ENCODE measurements around the gene C6orf141. TPM values are rescaled to one million over a fixed set of nuclear protein-coding genes. Genes with fewer than 3 reads are reported as not detected.

C6orf141 gene
- total RNA-seq, 2 experiments from 2014 or later: 0.47 to 0.83 TPM

DNA sequence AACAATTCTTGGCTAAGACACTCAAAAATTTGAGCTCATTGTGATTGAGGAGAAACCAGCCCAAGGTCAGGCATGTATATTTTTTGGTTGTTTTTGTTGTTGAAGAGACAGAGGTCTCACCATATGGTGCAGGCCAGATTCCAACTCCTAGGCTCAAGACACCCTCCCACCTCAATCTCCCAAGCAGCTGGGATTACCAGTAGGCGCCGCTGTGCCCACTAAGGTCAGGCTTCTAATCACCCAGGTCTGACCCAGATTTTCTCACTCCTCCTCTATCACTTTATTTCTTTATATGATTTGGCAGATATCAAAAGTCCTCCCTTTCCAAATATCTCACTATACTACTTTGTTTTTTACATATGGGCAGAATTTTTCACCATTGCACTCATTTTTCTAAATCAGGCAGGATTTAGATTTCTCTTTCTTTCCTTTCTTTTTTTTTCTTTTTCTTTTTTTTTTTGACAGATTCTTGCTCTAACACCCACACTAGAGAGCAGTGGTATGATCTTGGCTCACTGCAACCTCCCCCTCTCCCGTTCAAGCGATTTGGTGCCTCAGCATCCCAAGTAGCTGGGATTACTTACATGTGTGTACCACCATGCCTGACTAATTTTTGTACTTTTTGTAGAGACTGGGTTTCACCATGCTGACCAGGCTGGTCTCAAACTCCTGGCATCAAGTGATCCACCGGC lies 1.7 kb upstream of the C6orf141 start:
- POLR2A ChIA-PET: no interaction called here
- CTCF ChIA-PET: interaction anchor here (1.2 kb wide), 1 partner anchor 80 kb away, joined by 3 read pairs; no protein-coding TSS in a partner anchor
- DNase-seq: no peak
- no peaks in the 10 kb centered on the region for H3K9me3 Mint-ChIP-seq
- no peak overlapping the region for H3K4me3 Mint-ChIP-seq
- no peak overlapping the region for H3K27ac Mint-ChIP-seq
- H3K4me1 Mint-ChIP-seq: peaks cover 21% of the 10 kb centered on the region
- H3K27me3 Mint-ChIP-seq: peaks cover 41% of the 10 kb centered on the region
- no peaks in the 10 kb centered on the region for H3K36me3 Mint-ChIP-seq (ENCODE audit: low read depth)

DNA sequence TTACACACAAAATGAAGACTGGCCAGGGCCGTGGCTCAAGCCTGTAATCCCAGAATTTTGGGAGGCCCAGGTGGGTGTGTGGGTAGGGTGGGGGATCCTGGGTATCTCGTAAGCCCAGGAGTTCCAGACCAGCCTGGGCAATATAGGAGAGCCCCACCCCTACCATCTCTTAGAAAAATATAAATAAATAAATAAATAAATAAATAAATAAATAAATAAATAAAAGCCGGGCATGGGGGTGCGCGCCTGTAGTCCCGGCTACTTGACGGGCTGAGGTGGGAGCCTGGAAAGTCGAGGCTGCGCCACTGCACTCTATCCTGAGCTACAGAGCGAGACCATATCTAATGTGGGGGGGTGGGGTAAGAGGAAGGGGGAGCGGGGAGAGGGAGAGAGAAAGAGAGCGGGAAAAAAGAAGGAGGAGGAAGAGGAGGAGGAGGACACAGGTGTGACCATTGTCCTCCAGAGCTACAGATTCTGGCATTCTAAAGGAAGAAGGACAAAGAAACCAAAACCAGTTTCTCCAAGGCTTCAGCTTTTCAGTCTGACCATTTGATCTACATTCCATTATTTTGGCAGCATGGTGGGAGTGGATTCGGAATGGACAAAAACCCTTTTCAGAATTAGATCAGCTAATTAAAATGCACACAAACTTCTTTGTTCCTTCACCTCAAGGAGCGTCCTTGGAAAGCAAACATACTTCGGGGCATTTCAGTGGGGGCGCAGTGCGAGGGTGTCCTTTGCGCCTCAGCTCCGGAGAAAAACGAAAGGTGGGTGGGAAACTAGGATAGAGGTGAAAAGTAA lies 577 bp upstream of the C6orf141 start:
- ChIA-PET CTCF (interaction anchor here (1.2 to 1.7 kb wide), 2 partner anchors 18 to 81 kb away, joined by 3 to 7 read pairs; no protein-coding TSS in a partner anchor), POLR2A (no interaction called here)
- no peak for DNase-seq
- Mint-ChIP-seq H3K36me3 (ENCODE audit: low read depth) (no peaks in the 10 kb centered on the region), H3K27me3 (peaks cover 39% of the 10 kb centered on the region), H3K4me3 (peak overlapping the region; percentile 76), H3K4me1 (peaks cover 21% of the 10 kb centered on the region), H3K9me3 (no peaks in the 10 kb centered on the region), H3K27ac (no peak overlapping the region)

DNA sequence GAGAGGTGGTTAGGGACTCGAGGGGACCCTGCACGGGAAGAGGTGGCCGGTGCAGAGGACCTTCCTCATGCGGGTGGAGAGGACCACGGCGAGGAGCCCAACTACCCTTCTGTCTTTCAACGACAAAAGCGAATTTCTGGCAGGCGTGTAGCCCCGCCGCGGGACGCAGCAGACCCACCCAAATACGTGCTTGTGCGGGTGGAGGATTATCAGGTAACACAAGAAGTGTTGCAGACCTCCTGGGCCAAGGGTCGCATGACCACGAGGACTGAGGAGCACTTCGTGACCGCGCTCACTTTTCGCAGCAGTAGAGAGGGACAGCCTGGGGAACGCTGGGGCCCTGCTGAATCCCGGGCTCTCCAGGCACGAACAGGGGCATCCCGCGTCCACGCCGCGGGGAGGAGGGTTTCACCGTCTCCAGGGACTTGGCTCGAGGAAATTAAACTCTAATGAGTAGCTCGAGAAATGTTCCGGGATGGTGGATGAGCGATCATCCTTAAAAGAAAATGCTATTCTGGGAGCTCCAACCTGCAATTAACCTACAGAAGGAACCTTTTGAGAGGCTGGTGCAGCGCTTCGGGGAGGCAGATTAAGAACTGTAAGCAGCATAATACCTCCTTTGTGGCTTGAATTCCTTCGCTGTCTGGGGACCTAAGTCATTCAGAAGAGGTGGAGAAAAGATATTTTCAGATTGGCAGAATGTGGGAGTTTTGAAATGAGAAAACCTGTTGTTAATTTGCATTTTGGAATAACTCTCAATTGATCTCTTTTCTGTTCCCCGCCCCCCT lies 804 bp downstream of the C6orf141 start:
- ChIA-PET POLR2A (no interaction called here), CTCF (interaction anchor here (1.7 kb wide), 1 partner anchor 19 kb away, joined by 7 read pairs; no protein-coding TSS in a partner anchor)
- Mint-ChIP-seq H3K4me3 (peak overlapping the region; percentile 76), H3K4me1 (peaks cover 22% of the 10 kb centered on the region), H3K27me3 (peaks cover 36% of the 10 kb centered on the region), H3K27ac (peak overlapping the region; percentile 37), H3K36me3 (ENCODE audit: low read depth) (no peaks in the 10 kb centered on the region), H3K9me3 (no peaks in the 10 kb centered on the region)
- DNase-seq: peak; percentile 13

- Mint-ChIP-seq H3K4me3 (peak overlapping the region; percentile 76), H3K36me3 (ENCODE audit: low read depth) (no peaks in the 10 kb centered on the region), H3K9me3 (no peaks in the 10 kb centered on the region), H3K4me1 (peaks cover 27% of the 10 kb centered on the region), H3K27ac (peak overlapping the region; percentile 37), H3K27me3 (peaks cover 31% of the 10 kb centered on the region)
- CTCF ChIA-PET: no interaction called here
- POLR2A ChIA-PET: no interaction called here
- DNase-seq: peak; percentile 15
Observed at GRCh38 chr6:49551866-49552129, 1.3 kb downstream of the C6orf141 start.

GRCh38 chr6:49552596-49552995 lies 2.1 kb downstream of the C6orf141 start:
- no peak overlapping the region for H3K27ac Mint-ChIP-seq
- CTCF ChIA-PET: no interaction called here
- POLR2A ChIA-PET: no interaction called here

DNA sequence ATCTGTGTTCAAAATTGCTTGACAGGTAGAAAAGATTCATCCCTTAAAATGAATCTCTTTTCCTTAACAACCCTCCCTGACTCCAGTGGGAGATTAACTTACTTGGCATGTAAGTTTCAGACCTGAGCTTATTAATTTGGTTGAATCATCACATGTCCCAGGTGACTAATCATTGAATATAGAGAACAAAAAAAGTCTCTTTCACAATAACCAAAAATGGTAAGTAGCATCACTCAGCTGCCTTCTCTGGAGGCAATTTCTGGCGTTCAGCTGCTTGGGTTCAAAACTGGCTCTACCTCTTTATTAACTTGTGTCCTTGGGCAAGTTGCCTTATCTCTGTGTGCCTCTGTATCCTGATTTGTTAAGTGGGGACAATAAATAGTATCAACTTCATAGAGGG lies 2.9 kb downstream of the C6orf141 start:
- H3K27ac Mint-ChIP-seq: no peak overlapping the region
- no peaks in the 10 kb centered on the region for H3K9me3 Mint-ChIP-seq
- H3K36me3 Mint-ChIP-seq (ENCODE audit: low read depth): no peaks in the 10 kb centered on the region
- POLR2A ChIA-PET: no interaction called here
- H3K4me3 Mint-ChIP-seq: no peak overlapping the region
- no peak for DNase-seq
- CTCF ChIA-PET: no interaction called here
- peaks cover 24% of the 10 kb centered on the region for H3K27me3 Mint-ChIP-seq
- H3K4me1 Mint-ChIP-seq: peaks cover 27% of the 10 kb centered on the region

More at GRCh38 chr6:49552596-49552995, 2.1 kb downstream of the C6orf141 start:
- Mint-ChIP-seq H3K4me3 (no peak overlapping the region), H3K27me3 (peaks cover 27% of the 10 kb centered on the region), H3K4me1 (peaks cover 27% of the 10 kb centered on the region), H3K9me3 (no peaks in the 10 kb centered on the region), H3K36me3 (ENCODE audit: low read depth) (no peaks in the 10 kb centered on the region)
- DNase-seq: no peak

- Mint-ChIP-seq H3K4me3 (no peak overlapping the region), H3K36me3 (ENCODE audit: low read depth) (no peaks in the 10 kb centered on the region), H3K9me3 (no peaks in the 10 kb centered on the region), H3K27ac (no peak overlapping the region), H3K4me1 (peaks cover 19% of the 10 kb centered on the region), H3K27me3 (peaks cover 6% of the 10 kb centered on the region)
- DNase-seq: no peak
- POLR2A ChIA-PET: no interaction called here
- CTCF ChIA-PET: no interaction called here
Observed at GRCh38 chr6:49555951-49556350, 5.5 kb downstream of the C6orf141 start.

GRCh38 chr6:49556429-49556837 lies 6.0 kb downstream of the C6orf141 start:
- H3K4me1 Mint-ChIP-seq: peaks cover 14% of the 10 kb centered on the region
- H3K27ac Mint-ChIP-seq: no peak overlapping the region
- no peak overlapping the region for H3K4me3 Mint-ChIP-seq
- POLR2A ChIA-PET: no interaction called here
- CTCF ChIA-PET: no interaction called here
- H3K9me3 Mint-ChIP-seq: no peaks in the 10 kb centered on the region
- H3K36me3 Mint-ChIP-seq (ENCODE audit: low read depth): no peaks in the 10 kb centered on the region
- no peak for DNase-seq
- peaks cover 5% of the 10 kb centered on the region for H3K27me3 Mint-ChIP-seq

GRCh38 chr6:49557177-49557576 lies 6.7 kb downstream of the C6orf141 start:
- Mint-ChIP-seq H3K27me3 (peaks cover 3% of the 10 kb centered on the region), H3K4me3 (no peak overlapping the region)

GRCh38 chr6:49558238-49558637 lies 7.8 kb downstream of the C6orf141 start:
- Mint-ChIP-seq H3K27ac (no peak overlapping the region), H3K27me3 (peaks cover 3% of the 10 kb centered on the region), H3K4me3 (no peak overlapping the region), H3K9me3 (no peaks in the 10 kb centered on the region), H3K4me1 (peaks cover 5% of the 10 kb centered on the region), H3K36me3 (ENCODE audit: low read depth) (no peaks in the 10 kb centered on the region)
- DNase-seq: no peak
- CTCF ChIA-PET: no interaction called here
- POLR2A ChIA-PET: no interaction called here

More at GRCh38 chr6:49557177-49557576, 6.7 kb downstream of the C6orf141 start:
- Mint-ChIP-seq H3K4me1 (peaks cover 9% of the 10 kb centered on the region), H3K36me3 (ENCODE audit: low read depth) (no peaks in the 10 kb centered on the region), H3K9me3 (no peaks in the 10 kb centered on the region), H3K27ac (no peak overlapping the region)
- ChIA-PET CTCF (interaction anchor here (0.6 kb wide), 1 partner anchor 175 kb away, joined by 3 read pairs; no protein-coding TSS in a partner anchor), POLR2A (no interaction called here)
- no peak for DNase-seq

DNA sequence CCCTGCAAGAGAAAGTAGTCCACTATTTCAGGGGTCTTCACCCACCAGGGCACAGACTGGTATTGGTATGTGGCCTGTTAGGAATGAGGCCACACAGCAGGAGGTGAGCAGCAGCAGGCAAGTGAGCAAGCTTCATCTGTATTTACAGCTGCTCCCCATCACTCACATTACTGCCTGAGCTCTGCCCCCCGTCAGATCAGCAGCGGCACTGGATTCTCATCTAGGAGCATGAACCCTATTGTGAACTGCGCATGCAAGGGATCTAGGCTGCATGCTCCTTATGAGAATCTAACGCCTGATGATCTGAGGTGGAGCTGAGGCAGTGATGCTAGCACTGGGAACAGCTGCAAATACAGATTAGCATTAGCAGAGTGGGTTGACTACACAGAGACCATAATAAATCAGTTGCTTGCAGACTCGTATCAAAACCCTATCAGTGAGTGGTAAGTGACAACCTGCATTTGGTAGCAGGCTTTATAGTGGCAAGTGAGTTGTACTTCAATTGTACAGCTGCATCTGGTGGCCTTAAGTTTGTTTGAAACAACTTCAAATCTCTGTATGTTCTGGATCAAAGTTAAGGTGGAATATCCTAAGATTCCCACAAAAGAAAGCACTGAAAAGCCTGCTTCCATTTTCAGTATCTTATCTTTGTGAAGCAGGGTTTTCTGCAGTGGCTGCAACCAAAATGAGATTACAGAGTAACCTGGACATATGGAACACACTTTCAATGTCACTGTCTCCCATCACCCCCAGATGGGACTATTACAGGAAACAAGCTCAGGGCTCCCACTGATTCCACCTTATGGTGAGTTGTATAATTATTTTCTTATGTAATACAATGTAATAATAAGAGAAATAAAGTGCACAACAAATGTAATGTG lies 12.8 kb downstream of the C6orf141 start:
- Mint-ChIP-seq H3K36me3 (ENCODE audit: low read depth) (no peaks in the 10 kb centered on the region), H3K4me3 (no peak overlapping the region), H3K27ac (no peak overlapping the region), H3K27me3 (peaks cover 8% of the 10 kb centered on the region), H3K4me1 (no peaks in the 10 kb centered on the region), H3K9me3 (no peaks in the 10 kb centered on the region)
- no peak for DNase-seq
- ChIA-PET POLR2A (no interaction called here), CTCF (no interaction called here)

DNA sequence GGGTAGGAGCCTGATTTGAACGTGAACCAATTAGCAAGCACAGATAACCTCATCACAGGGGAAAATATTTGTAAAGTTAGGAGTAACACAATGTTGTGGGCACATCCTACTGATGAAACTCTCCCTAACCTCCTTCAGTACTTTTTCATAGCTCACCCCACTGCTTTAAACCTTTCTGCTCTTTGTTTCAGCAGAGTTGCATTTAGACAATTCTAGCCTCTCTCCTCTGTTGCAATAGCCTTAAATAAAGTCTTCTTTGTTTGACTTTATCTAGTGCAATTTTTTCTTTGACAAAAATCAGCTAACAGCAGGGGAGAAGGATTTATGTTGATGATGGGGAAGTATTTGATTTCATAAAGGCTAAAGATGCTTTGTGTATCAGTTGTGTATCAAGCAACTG lies 14.1 kb downstream of the C6orf141 start:
- Mint-ChIP-seq H3K36me3 (ENCODE audit: low read depth) (no peaks in the 10 kb centered on the region), H3K27me3 (peaks cover 8% of the 10 kb centered on the region), H3K4me3 (no peak overlapping the region), H3K27ac (no peak overlapping the region), H3K9me3 (no peaks in the 10 kb centered on the region), H3K4me1 (no peaks in the 10 kb centered on the region)
- POLR2A ChIA-PET: no interaction called here
- DNase-seq: no peak
- CTCF ChIA-PET: no interaction called here
